Fibroblast of peridontal ligament (primary cell): ENCODE measurements around the gene EDN1.

Source experiments
- DNase-seq: peaks from one replicate; pipeline ENCODE4 v3.0.0-alpha.2; 2010; ENCODE audit errors: extremely low read depth

EDN1 gene

GRCh38 chr6:12289933-12290820 is at the start of gene EDN1:
TSS of gene EDN1 (plus strand) at chr6:12290361. CDS start at chr6:12290630, 269 bp downstream.
- DNase-seq = peak; percentile 72

GRCh38 chr6:12241493-12242175 is 48.5 kb upstream of the EDN1 start:
- no peak for DNase-seq

GRCh38 chr6:12243169-12243568 is 47.0 kb upstream of the EDN1 start:
- no peak for DNase-seq

GRCh38 chr6:12245360-12245759 is 44.8 kb upstream of the EDN1 start:
- no peak for DNase-seq

- peak; percentile 26 for DNase-seq
Observed at GRCh38 chr6:12245763-12246718, 44.1 kb upstream of the EDN1 start.

- DNase-seq = no peak
Observed at GRCh38 chr6:12246900-12247299, 43.3 kb upstream of the EDN1 start.

GRCh38 chr6:12249541-12250382 is 40.4 kb upstream of the EDN1 start:
- no peak for DNase-seq

GRCh38 chr6:12250383-12250770 is 39.8 kb upstream of the EDN1 start:
- peak; percentile 48 for DNase-seq

GRCh38 chr6:12254210-12254609 is 36.0 kb upstream of the EDN1 start:
- DNase-seq = no peak

- no peak for DNase-seq
Observed at GRCh38 chr6:12258191-12258590, 32.0 kb upstream of the EDN1 start.

- DNase-seq = no peak
Observed at GRCh38 chr6:12258591-12259075, 31.5 kb upstream of the EDN1 start.

- no peak for DNase-seq
Observed at GRCh38 chr6:12260458-12261093, 29.6 kb upstream of the EDN1 start.

GRCh38 chr6:12261502-12261901 is 28.7 kb upstream of the EDN1 start:
- DNase-seq = no peak

GRCh38 chr6:12262236-12263061 is 27.7 kb upstream of the EDN1 start:
- DNase-seq = no peak

GRCh38 chr6:12263403-12263802 is 26.8 kb upstream of the EDN1 start:
- no peak for DNase-seq

GRCh38 chr6:12264671-12265070 is 25.5 kb upstream of the EDN1 start:
- no peak for DNase-seq

- DNase-seq = no peak
Observed at GRCh38 chr6:12265296-12265695, 24.9 kb upstream of the EDN1 start.

- DNase-seq = peak; percentile 8
Observed at GRCh38 chr6:12265791-12266190, 24.4 kb upstream of the EDN1 start.

GRCh38 chr6:12266571-12266970 is 23.6 kb upstream of the EDN1 start:
- DNase-seq = peak; percentile 67
